Neural cell (in vitro differentiated cells): Measurements from ENCODE around the gene KDM4B.

ENCODE experiments used
- EZH2 ChIP-seq: fragments of 200-600, 300-800 bp; shearing (Covaris generic), sonication (generic); IDR thresholded peaks from 2 replicates; pipeline ENCODE4 v1.6.1; 2014; ENCODE audit warnings: antibody characterized with exemption, low read length, borderline replicate concordance, mild to moderate bottlenecking; ENCODE audit not compliant: insufficient read depth, poor library complexity, severe bottlenecking
- RAD21 ChIP-seq: fragments of 450-650 bp; conservative IDR thresholded peaks from 2 replicates; pipeline ENCODE4 v1.6.1; 2014; ENCODE audit warnings: antibody characterized with exemption, mild to moderate bottlenecking, moderate library complexity

DNA sequence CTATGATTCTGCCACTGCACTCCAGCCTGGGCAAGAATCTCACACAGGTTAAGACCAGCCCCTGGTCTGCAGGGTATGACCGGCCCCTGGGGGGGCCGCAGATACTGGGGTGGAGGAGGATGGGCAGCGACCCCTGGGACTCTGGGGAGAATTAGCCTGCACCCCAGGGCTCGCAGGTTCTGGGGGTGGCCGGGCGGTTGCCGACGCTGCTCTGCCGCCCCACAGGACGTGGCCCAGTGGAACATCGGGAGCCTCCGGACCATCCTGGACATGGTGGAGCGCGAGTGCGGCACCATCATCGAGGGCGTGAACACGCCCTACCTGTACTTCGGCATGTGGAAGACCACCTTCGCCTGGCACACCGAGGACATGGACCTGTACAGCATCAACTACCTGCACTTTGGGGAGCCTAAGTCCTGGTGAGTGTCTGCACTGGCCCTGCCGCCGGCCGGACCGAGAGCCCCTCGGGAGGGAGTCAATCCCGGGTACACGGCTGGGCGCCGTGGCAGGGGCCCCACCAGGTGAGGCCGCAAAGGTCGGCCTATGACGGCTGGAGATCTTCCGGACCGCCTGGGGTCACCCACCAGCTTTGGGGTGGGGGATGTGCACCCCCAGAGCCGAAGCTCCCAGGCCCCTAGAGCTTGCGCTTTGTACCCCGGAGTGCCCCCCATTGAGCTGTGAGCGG, 78.5 kb downstream of the KDM4B start:
- TF ChIP-seq EZH2 = no peak
- no peak for TF ChIP-seq RAD21
